CD14-positive monocyte (primary cell): ENCODE measurements around the gene ZNF592. TPM values are rescaled to one million over a fixed set of nuclear protein-coding genes. Genes with fewer than 3 reads are reported as not detected.

Experiments
- DNase-seq, 3 donors: peaks; one replicate each; pipeline ENCODE4 v3.0.0-alpha.2; 2011 to 2022
- H2AFZ ChIP-seq: 2 replicates; pipeline ENCODE4 v1.6.0; 2012; ENCODE audit warnings: mild to moderate bottlenecking, low read depth, low read length, inconsistent platforms; ENCODE audit not compliant: insufficient read depth, poor library complexity, severe bottlenecking
- H3K27ac ChIP-seq, 2 donors: 1 replicate in 1 of 2; 2 replicates in 1 of 2; pipeline ENCODE4 v1.5.1; 2012 to 2013; ENCODE audit warnings: low read length in 2 of 2, control low read depth in 1 of 2, inconsistent platforms in 1 of 2, low read depth in 1 of 2, mild to moderate bottlenecking in 1 of 2
- H3K27me3 ChIP-seq, 2 donors: one replicate each; pipeline versions ENCODE4 v1.6.0 to v1.6.1; 2011 to 2013; ENCODE audit warnings: low read length in 2 of 2; ENCODE audit not compliant: control insufficient read depth in 2 of 2, insufficient read depth in 2 of 2
- H3K36me3 ChIP-seq, 2 donors: replicated peaks in 1 of 2; 1 replicate in 1 of 2; 2 replicates in 1 of 2; pipeline versions ENCODE4 v1.5.1 to v1.6.1; 2012 to 2013; ENCODE audit warnings: low read length in 2 of 2, control low read depth in 1 of 2, inconsistent platforms in 1 of 2, mild to moderate bottlenecking in 1 of 2; ENCODE audit not compliant: insufficient read depth in 2 of 2, control insufficient read depth in 1 of 2
- H3K4me1 ChIP-seq, 2 donors: 1 replicate in 1 of 2; 2 replicates in 1 of 2; pipeline versions ENCODE4 v1.5.1 to v1.6.1; 2012 to 2013; ENCODE audit warnings: low read length in 2 of 2, control low read depth in 1 of 2, inconsistent platforms in 1 of 2, mild to moderate bottlenecking in 1 of 2, moderate library complexity in 1 of 2; ENCODE audit not compliant: insufficient read depth in 2 of 2, control insufficient read depth in 1 of 2
- H3K4me2 ChIP-seq: replicated peaks from 2 replicates; pipeline ENCODE3; 2012; ENCODE audit warnings: low read length, moderate library complexity, mild to moderate bottlenecking; ENCODE audit not compliant: poor library complexity, severe bottlenecking; ENCODE audit errors: extremely low read depth
- H3K4me3 ChIP-seq, 3 experiments: fragments of 200-600 bp in 1 of 3; sonication (generic) in 1 of 3; replicated peaks in 1 of 3; 1 replicate in 2 of 3; 2 replicates in 1 of 3; pipeline ENCODE4 v1.5.1; 2011 to 2013; ENCODE audit warnings: low read length in 3 of 3, mild to moderate bottlenecking in 3 of 3, control low read depth in 2 of 3, low read depth in 2 of 3, inconsistent platforms in 1 of 3, moderate library complexity in 1 of 3
- H3K79me2 ChIP-seq: 2 replicates; pipeline ENCODE4 v1.6.0; 2012; ENCODE audit warnings: mild to moderate bottlenecking, control low read depth, inconsistent platforms, low read length, moderate library complexity; ENCODE audit not compliant: insufficient read depth
- H3K9ac ChIP-seq: 2 replicates; pipeline ENCODE4 v1.6.0; 2017; ENCODE audit warnings: low read length, mild to moderate bottlenecking; ENCODE audit not compliant: insufficient read depth, poor library complexity, severe bottlenecking
- H3K9me3 ChIP-seq, 2 donors: replicated peaks in 1 of 2; 1 replicate in 1 of 2; 2 replicates in 1 of 2; pipeline versions ENCODE4 v1.5.1 to v1.6.1; 2012 to 2013; ENCODE audit warnings: low read length in 2 of 2, control low read depth in 1 of 2; ENCODE audit not compliant: control insufficient read depth in 1 of 2, insufficient read depth in 1 of 2
- H4K20me1 ChIP-seq: 2 replicates; pipeline ENCODE4 v1.6.0; 2012; ENCODE audit warnings: mild to moderate bottlenecking, low read length, control low read depth, moderate library complexity; ENCODE audit not compliant: insufficient read depth
- H3K27ac Mint-ChIP-seq, 7 donors: one replicate each; pipeline ENCODE4 v1.8.0; 2020; ENCODE audit warnings: mild to moderate bottlenecking in 7 of 7, mixed read lengths in 7 of 7, moderate library complexity in 6 of 7, inconsistent platforms in 2 of 7
- H3K27me3 Mint-ChIP-seq, 3 donors: one replicate each; pipeline ENCODE4 v1.8.0; 2021 to 2022; ENCODE audit warnings: low read depth in 3 of 3, mild to moderate bottlenecking in 3 of 3, mixed read lengths in 3 of 3, moderate library complexity in 3 of 3, inconsistent platforms in 1 of 3
- H3K36me3 Mint-ChIP-seq, 2 donors: one replicate each; pipeline ENCODE4 v1.8.0; 2020; ENCODE audit warnings: mixed read lengths in 2 of 2, inconsistent platforms in 1 of 2, mild to moderate bottlenecking in 1 of 2
- H3K4me1 Mint-ChIP-seq: one replicate; pipeline ENCODE4 v1.8.0; 2020; ENCODE audit warnings: mild to moderate bottlenecking, mixed read lengths
- H3K4me3 Mint-ChIP-seq, 2 donors: one replicate each; pipeline ENCODE4 v1.8.0; 2020; ENCODE audit warnings: mild to moderate bottlenecking in 2 of 2, mixed read lengths in 2 of 2, moderate library complexity in 1 of 2
- H3K9me3 Mint-ChIP-seq, 7 donors: one replicate each; pipeline ENCODE4 v1.8.0; 2020 to 2022; ENCODE audit warnings: mixed read lengths in 7 of 7, mild to moderate bottlenecking in 6 of 7, moderate library complexity in 6 of 7, inconsistent platforms in 2 of 7
- WGBS: methylation state at CpG from one replicate; pipeline ENCODE4 v1.1.5; 2013; ENCODE audit warnings: missing lambda C conversion rate; ENCODE audit not compliant: insufficient coverage; 5-methylcytosine and 5-hydroxymethylcytosine counted together
- intact Hi-C, 2 donors: fragments of 100-400 bp; cut with micrococcal nuclease; formaldehyde crosslinking; loops; one replicate each; pipeline versions ENCODE4 v1.15.0 to v1.15.1; 2023
- polyA plus RNA-seq, 3 donors: library from polyadenylated mRNA; depleted of rRNA in 1 of 3; unstranded in 2 of 3; stranded (reverse) in 1 of 3; fragments of 300-500 nt in 2 of 3; fragments of >200 nt in 1 of 3; fragmentation: Illumina TruSeq in 2 of 3; gene quantifications; 1 replicate in 2 of 3; 2 replicates in 1 of 3; pipeline ENCODE4 v1.2.3, GENCODE V29; 2012 to 2021
- TF ChIP-seq, protein P1 (sequence below): fragments of 200-600 bp; IDR thresholded peaks from one replicate; pipeline ENCODE4 v1.8.0; 2022; ENCODE audit warnings: antibody characterized with exemption, mild to moderate bottlenecking

ZNF592 gene
- polyA plus RNA-seq, 3 donors: 2.8 to 43.6 (median 5.0) TPM

DNA sequence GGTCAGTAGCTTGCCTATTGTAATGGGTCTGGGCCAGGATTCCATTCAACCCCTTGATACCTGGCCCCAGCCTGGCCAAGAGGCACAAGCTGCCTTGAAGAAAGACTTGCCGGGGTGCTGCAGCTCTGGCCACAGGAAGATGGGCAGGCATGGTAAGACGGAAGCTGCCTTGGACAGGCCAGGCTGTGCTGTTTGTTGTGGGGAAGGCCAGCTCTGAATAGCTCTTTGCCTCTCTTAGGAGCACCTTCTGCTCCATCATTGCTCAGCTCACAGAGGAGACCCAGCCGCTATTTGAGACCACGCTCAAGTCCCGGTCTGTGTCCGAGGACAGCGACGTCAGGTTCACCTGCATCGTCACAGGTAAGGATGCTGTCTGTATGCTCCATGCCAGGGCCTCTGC lies 78.9 kb downstream of the ZNF592 start:
- H3K9me3 ChIP-seq: no peaks in the 10 kb centered on the region
- no peak overlapping the region for H3K27ac Mint-ChIP-seq
- peaks cover 4 to 6% of the 10 kb centered on the region in 2 donors for H3K4me1 ChIP-seq
- H3K36me3 ChIP-seq: no peaks in the 10 kb centered on the region
- H3K4me3 Mint-ChIP-seq: no peak overlapping the region
- intact Hi-C loops: no loop called here
- H2AFZ ChIP-seq: no peak overlapping the region
- H3K27me3 ChIP-seq: no peaks in the 10 kb centered on the region
- WGBS: 100% methylated on average over 2 of the region's 9 CpGs
- no peak overlapping the region for H3K4me2 ChIP-seq
- H3K27me3 Mint-ChIP-seq: peaks cover 1 to 5% (median 3%) of the 10 kb centered on the region in 3 donors
- no peak overlapping the region for H3K27ac ChIP-seq
- no peaks in the 10 kb centered on the region for H3K79me2 ChIP-seq
- H4K20me1 ChIP-seq: no peaks in the 10 kb centered on the region
- TF ChIP-seq, protein P1, sequence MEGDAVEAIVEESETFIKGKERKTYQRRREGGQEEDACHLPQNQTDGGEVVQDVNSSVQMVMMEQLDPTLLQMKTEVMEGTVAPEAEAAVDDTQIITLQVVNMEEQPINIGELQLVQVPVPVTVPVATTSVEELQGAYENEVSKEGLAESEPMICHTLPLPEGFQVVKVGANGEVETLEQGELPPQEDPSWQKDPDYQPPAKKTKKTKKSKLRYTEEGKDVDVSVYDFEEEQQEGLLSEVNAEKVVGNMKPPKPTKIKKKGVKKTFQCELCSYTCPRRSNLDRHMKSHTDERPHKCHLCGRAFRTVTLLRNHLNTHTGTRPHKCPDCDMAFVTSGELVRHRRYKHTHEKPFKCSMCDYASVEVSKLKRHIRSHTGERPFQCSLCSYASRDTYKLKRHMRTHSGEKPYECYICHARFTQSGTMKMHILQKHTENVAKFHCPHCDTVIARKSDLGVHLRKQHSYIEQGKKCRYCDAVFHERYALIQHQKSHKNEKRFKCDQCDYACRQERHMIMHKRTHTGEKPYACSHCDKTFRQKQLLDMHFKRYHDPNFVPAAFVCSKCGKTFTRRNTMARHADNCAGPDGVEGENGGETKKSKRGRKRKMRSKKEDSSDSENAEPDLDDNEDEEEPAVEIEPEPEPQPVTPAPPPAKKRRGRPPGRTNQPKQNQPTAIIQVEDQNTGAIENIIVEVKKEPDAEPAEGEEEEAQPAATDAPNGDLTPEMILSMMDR: no peak
- H3K4me3 ChIP-seq: no peak overlapping the region
- no peak overlapping the region for H3K9ac ChIP-seq
- H3K4me1 Mint-ChIP-seq: peaks cover 10% of the 10 kb centered on the region
- no peak for DNase-seq
- no peaks in the 10 kb centered on the region for H3K36me3 Mint-ChIP-seq
- H3K9me3 Mint-ChIP-seq: no peaks in the 10 kb centered on the region

- Histone ChIP-seq H3K27me3 (no peaks in the 10 kb centered on the region), H2AFZ (no peak overlapping the region), H3K4me3 (no peak overlapping the region), H3K27ac (no peak overlapping the region), H3K4me1 (peaks cover 4 to 6% of the 10 kb centered on the region in 2 donors), H3K79me2 (no peaks in the 10 kb centered on the region), H3K4me2 (no peak overlapping the region), H3K9me3 (no peaks in the 10 kb centered on the region), H4K20me1 (no peaks in the 10 kb centered on the region), H3K36me3 (no peaks in the 10 kb centered on the region), H3K9ac (no peak overlapping the region)
- H3K27ac Mint-ChIP-seq: no peak overlapping the region
- 66% methylated on average over 5 of the region's 14 CpGs for WGBS
- intact Hi-C loops: no loop called here
- peaks cover 1 to 5% (median 3%) of the 10 kb centered on the region in 3 donors for H3K27me3 Mint-ChIP-seq
- TF ChIP-seq, protein P1: no peak
- no peak overlapping the region for H3K4me3 Mint-ChIP-seq
- no peak for DNase-seq
- H3K9me3 Mint-ChIP-seq: no peaks in the 10 kb centered on the region
- no peaks in the 10 kb centered on the region for H3K36me3 Mint-ChIP-seq
- H3K4me1 Mint-ChIP-seq: peaks cover 12% of the 10 kb centered on the region
Measured at GRCh38 chr15:84828086-84828908, 79.9 kb downstream of the ZNF592 start.
